Activated naive CD4-positive, alpha-beta T cell treated with anti-CD3 and anti-CD28 coated beads, Interleukin-2, amount 50 U/mL, for 16 hours (primary cell): Measurements from ENCODE around the gene PHF2.
A peak's percentile ranks its signal among the peaks of the same experiment; 100 is the strongest.
"Not testable (repeated sequence)": the region's sequence is repeated elsewhere in the genome, so short reads cannot be mapped to it uniquely, and the experiment has no call there.

ENCODE experiments used
- DNase-seq: peaks from one replicate; pipeline ENCODE4 v3.0.0-alpha.2; 2020

The PHF2 gene

DNA sequence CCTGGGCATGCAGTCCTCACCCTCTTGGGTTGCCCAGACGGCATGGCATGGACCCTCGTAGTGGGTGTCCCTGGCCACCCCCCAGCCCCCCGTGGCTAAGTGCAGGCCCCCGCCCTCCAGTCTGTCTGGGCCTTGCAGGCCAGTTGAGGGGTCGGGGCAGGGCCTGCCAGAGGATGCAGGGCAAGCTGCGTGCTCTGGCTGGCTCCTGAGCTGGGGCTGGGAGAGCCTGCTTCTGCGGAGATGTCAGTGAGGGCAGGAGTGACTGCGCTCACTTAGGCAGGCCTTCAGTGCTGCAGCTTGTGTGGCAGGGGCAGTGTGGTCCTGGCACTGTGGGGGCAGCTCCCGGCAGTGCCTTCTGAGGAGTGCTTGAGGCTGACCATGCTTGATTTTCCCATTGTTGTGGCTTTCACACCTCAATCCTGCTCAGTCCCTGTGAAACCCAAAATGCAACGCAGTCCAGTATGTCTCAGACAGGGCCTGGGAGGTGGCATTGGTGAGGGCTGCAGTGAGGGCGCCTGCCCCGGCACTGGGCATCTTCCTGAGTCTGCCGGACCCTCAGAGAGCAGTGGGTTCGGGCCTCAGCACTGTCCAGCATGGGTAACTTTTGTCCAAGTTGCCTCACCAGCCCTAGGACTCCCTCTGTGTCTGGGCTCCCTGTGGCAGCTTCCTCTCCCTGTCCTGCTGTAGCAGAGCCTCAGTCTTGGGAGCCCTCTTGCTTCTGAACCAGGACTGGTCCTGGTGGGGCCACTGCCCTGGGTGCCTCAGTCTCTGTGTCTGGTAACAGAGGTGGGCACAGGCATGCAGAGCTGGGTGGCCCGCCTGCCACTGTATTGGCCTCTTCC is 93.0 kb downstream of the PHF2 start:
- DNase-seq, result peak; percentile 8

DNA sequence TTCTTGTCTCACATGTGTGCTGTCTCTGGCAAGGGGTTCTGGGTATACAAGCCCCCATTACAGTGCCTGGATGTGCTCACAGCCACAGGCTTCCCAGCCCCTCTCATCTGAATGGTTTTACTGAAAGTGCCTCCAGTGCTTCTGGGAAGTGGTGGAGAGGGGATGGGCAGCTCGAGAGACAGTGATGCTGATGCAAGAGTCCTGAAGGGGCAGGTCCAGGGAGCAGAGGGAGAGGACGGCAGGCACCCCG is 93.5 kb downstream of the PHF2 start:
- DNase-seq, result no peak

DNA sequence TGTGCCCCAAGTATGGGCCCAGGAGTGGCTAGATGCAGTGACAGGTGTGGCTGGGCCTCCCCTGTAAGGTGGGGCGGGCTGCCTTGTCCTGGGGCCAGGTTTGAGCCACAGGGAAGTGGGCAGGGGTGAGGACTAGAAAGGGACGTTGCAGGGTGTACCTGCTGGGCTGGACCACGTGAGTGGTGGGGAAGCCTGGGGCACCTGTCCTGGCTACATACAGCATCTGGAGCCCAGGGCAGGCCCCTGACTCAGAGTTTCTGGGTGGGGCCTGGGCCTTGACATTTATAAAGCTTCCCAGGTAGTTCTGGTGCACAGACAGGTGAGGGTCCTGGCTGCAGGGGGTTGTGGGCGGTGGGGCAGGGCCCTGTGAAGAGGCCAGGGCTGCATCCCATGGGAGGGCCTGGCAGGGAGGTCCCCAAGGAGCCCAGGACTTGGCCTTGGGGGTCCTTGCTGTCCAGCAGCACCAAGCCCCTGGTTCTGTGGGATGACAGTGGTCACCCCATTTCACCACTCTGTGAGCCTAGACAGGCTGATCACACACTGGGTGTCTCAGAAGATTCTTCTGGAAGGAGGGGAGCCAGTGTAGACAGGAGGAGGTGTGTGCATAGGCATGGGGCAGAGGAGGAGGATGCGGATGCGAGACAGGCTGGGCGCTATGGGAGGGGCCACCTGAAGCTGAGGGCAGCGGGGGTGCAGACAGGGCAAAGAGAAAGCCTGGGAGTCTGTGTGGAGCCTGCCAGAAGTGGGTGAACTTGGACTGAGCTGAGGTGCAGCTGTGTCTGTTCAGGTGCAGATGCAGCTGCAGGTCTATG is 94.0 kb downstream of the PHF2 start:
- peak; percentile 10 for DNase-seq

- DNase-seq, result no peak
Observed at GRCh38 chr9:93671020-93671338, 94.6 kb downstream of the PHF2 start.

DNA sequence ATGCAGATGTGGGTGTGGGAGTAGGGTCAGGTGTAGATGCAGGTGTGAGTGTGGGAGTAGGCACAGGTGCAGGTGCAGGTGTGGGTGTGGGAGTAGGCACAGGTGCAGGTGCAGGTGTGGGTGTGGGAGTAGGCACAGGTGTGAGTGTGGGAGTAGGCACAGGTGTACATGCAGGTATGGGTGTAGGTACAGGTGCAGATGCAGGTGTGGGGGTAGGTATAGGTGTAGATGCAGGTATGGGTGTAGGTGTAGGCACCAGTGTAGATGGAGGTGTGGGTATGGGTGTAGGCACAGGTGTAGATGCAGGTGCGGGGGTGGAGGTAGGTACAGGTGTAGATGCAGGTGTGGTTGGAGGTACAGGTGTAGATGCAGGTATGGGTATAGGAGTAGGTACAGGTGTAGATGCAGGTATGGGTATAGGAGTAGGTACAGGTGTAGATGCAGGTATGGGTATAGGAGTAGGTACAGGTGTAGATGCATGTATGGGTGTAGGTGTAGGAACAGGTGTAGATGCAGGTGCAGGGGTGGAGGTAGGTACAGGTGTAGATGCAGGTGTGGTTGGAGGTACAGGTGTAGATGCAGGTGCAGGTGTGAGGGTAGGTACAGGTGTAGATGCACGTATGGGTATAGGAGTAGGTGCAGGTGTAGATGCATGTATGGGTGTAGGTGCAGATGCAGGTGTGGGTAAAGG is 96.1 kb downstream of the PHF2 start:
- not testable (repeated sequence) for DNase-seq

GRCh38 chr9:93673021-93673838 is 96.8 kb downstream of the PHF2 start:
- peak; percentile 5 for DNase-seq

- DNase-seq, result no peak
Observed at GRCh38 chr9:93673839-93674334, 97.5 kb downstream of the PHF2 start.

GRCh38 chr9:93674580-93675335 is 98.4 kb downstream of the PHF2 start:
- peak; percentile 5 for DNase-seq

DNA sequence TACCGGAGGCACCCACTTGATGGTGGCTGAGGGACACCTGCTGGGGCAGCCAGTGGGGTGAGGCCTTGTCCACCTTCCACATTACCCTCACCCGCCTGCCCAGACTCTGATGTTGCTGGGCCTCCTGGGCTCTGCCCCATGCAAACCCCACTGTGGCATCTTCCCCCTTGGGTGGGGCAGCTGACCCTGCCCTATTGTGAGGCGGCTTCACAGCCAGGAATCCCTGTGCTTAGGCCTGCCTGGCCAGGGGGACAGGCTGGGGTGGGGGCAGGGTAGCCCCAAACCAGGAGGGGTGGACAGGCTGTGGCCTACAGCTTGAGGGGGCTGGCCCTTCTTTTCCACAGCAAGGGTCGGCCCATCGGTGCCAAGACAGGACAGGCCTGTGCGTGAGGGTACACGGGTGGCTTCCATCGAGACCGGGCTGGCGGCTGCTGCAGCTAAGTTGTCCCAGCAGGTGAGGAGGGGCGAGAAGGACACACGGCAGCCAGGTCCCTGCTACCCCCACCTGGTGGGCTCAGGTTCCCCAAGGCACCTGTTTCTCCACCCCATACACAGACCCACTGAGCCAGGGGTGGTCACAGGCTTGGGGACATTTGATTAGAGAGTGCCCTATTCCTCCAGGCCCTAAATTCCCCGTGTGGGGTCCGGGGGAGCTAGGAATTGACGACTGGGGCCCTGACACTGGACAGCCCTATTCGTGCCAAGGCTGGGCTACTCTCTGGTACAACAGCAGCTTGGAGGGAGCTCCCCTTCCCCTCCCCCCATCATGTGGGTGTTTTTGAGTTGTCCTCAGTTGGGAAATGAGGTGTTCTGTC is 99.2 kb downstream of the PHF2 start:
- no peak for DNase-seq

- peak; percentile 4 for DNase-seq
Observed at GRCh38 chr9:93676310-93677047, 100.1 kb downstream of the PHF2 start.

DNA sequence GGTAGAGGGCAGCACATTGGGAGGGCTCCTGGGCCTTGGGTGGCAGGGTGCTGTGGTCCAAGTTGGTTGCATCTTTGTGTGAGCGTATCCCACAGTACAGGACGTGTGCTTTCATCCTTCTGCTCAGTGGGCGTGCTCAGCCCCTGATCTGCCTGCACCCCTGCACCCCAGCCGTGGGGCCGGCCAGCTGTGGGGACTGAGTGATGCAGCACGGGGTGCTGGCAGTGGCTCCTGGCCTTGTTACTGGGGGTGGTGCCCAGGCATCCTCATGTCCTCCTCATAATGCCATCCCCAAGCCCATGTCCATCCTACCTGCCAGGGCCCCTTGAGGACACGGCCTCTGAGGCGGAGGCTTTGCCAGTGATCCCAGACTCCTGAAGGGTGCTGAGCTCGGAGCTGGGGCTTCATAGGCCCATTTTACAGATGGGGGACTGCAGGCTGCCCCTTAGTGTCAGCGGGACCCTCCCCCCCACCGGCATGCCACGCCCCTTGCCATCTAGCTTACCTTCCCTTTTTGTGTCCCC is 100.7 kb downstream of the PHF2 start:
- no peak for DNase-seq

- DNase-seq, result peak; percentile 3
Observed at GRCh38 chr9:93677641-93678136, 101.3 kb downstream of the PHF2 start.

DNA sequence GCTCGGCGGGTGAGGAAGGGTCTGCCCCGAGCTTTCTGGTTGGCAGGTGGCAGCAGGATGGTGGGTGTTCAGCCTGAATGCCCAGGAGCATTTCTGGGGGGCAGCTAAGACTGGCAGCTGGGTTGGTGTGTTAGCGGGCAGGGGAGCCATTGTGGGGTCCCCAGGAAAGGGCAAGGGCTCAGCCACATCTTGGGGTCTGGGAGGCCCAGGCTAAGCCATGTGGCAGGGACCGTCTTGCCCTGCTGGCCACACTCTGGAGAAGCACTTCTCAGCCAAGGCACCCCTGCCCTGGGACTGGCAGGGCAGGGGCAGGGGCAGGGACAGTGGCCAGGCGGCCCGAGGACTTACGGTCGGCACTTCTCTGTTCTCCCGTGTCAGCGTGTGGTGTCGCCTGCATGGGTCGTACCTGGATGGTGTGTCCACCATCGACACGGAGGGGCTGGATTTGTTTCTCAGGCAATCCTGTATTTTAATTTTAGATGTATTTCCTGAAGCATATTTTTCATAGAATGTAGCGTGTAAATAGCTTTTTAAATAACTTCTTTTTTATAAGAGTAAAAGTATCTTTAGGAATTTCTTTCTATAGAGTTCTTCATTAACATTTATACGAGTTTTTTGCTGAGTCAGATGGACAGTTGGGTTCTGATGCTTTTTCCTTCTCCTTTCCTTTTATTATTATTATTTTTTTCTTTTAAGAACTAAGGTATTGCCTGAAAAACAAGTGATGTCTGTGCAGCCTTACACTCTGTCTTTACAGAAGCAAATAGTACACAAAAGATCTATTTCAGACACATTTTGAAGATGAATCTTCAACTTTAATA is 102.0 kb downstream of the PHF2 start:
- no peak for DNase-seq

GRCh38 chr9:93679536-93680442 is 103.4 kb downstream of the PHF2 start:
- no peak for DNase-seq

- no peak for DNase-seq
Observed at GRCh38 chr9:93680443-93681268, 104.3 kb downstream of the PHF2 start.

DNA sequence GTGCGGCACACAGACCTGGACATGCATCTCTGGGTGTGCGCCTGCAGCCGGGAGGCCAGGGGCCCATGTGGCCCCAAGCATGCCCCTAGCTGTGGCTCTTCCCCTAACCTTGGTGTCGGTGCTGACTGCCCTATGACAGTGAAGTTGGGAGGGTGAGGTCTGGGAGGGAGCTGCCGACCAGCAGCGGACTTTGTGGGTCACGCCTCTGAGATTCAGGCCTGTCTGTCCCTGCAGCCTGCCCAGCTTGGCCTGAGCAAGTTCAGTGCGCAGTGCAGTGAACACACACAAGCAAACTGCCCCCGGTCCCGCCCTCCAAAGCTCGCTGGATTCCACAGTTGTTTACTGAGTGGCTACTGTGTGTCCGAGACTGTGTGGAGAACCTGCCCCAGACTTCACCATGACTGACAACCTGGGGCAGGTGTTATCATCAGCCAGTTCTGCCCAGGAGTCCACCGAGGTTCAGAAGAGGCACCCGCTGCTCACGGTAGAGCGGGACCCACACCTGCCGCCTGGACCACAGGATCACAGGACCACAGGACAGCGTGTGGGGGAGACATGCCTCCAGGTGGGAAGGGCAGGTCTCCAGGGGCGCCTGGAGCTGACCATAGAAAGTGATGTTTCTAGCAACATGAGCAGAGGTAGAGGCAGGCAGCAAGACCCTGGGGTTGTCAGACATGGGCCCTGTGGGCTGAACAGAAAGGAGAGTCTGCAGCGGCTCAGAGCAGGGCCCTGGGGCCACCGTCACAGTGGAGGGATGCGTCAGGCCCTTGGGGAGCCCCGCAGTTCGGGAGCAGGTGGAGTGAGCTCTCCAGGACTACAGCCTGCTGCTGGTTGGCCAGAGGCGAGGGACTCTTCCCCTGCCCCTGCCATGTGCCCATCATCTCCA is 105.1 kb downstream of the PHF2 start:
- DNase-seq, result no peak
